Stimulated activated CD8-positive, alpha-beta memory T cell treated with anti-CD3 and anti-CD28 coated beads, Interleukin-7, amount 100 ng/mL, for 24 hours (primary cell): ENCODE results near the gene PEDS1.
"Not testable (repeated sequence)": the region's sequence is repeated elsewhere in the genome, so short reads cannot be mapped to it uniquely, and the experiment has no call there.

Experiments
- DNase-seq: peaks from one replicate; pipeline ENCODE4 v3.0.0-alpha.2; 2020; ENCODE audit warnings: low read depth

The PEDS1 gene

GRCh38 chr20:50153500-50154377 is at the start of gene PEDS1:
Gene PEDS1, minus strand, starts transcription at chr20:50153723. Its CDS starts 86 bp downstream, at chr20:50153637.
- peak; percentile 63 for DNase-seq

GRCh38 chr20:50202677-50203076 is 49.2 kb upstream of the PEDS1 start:
- DNase-seq, result no peak

- DNase-seq, result not testable (repeated sequence)
These were observed 48.2 kb upstream of the PEDS1 start for GRCh38 chr20:50201710-50202109.

- DNase-seq, result no peak
These were observed 47.1 kb upstream of the PEDS1 start for GRCh38 chr20:50200482-50201104.

GRCh38 chr20:50199703-50200102 is 46.2 kb upstream of the PEDS1 start:
- no peak for DNase-seq

GRCh38 chr20:50198716-50199115 is 45.2 kb upstream of the PEDS1 start:
- no peak for DNase-seq

- no peak for DNase-seq
These were observed 44.7 kb upstream of the PEDS1 start for GRCh38 chr20:50198180-50198666.

- no peak for DNase-seq
These were observed 44.1 kb upstream of the PEDS1 start for GRCh38 chr20:50197463-50198179.

GRCh38 chr20:50196896-50197295 is 43.4 kb upstream of the PEDS1 start:
- DNase-seq, result no peak

GRCh38 chr20:50196248-50196647 is 42.7 kb upstream of the PEDS1 start:
- DNase-seq, result no peak

- DNase-seq, result no peak
These were observed 42.1 kb upstream of the PEDS1 start for GRCh38 chr20:50195524-50196120.

- no peak for DNase-seq
These were observed 41.5 kb upstream of the PEDS1 start for GRCh38 chr20:50194831-50195523.

- DNase-seq, result no peak
These were observed 40.9 kb upstream of the PEDS1 start for GRCh38 chr20:50194422-50194830.

- no peak for DNase-seq
These were observed 40.4 kb upstream of the PEDS1 start for GRCh38 chr20:50193836-50194421.

- DNase-seq, result no peak
These were observed 39.8 kb upstream of the PEDS1 start for GRCh38 chr20:50193199-50193835.

GRCh38 chr20:50192364-50193198 is 39.1 kb upstream of the PEDS1 start:
- DNase-seq, result peak; percentile 59

- peak; percentile 23 for DNase-seq
These were observed 38.2 kb upstream of the PEDS1 start for GRCh38 chr20:50191544-50192363.

GRCh38 chr20:50191065-50191543 is 37.6 kb upstream of the PEDS1 start:
- DNase-seq, result peak; percentile 21
